ENCODE results near the gene FAM118A.

FAM118A gene

GRCh38 chr22:45308957-45309421 lies 745 bp upstream of the FAM118A start:
- no peaks in the 10 kb centered on the region for H3K9me3 ChIP-seq (ENCODE audit: control insufficient read depth in 2 of 2, low read length in 2 of 2)
- peak overlapping the region; percentile 75 to 79 for H3K4me3 ChIP-seq (ENCODE audit: low read length in 2 of 2)
- H3K4me1 ChIP-seq (ENCODE audit: control insufficient read depth in 2 of 2, insufficient read depth in 2 of 2, low read length in 2 of 2): peaks cover 24 to 25% of the 10 kb centered on the region in 2 donors
- H3K27ac ChIP-seq (ENCODE audit: low read depth in 2 of 2, low read length in 2 of 2): peak overlapping the region; percentile 95 to 96
- H3K36me3 ChIP-seq (ENCODE audit: control insufficient read depth in 2 of 2, insufficient read depth in 2 of 2, low read length in 2 of 2): peaks cover 0 to 6% of the 10 kb centered on the region in 2 donors
- H3K9ac ChIP-seq (ENCODE audit: low read depth in 1 of 2, low read length in 2 of 2): peak overlapping the region; percentile 82 to 85
- H3K27me3 ChIP-seq (ENCODE audit: control insufficient read depth in 2 of 2, insufficient read depth in 2 of 2, low read length in 2 of 2): no peaks in the 10 kb centered on the region

- H3K27me3 ChIP-seq (ENCODE audit: control insufficient read depth in 2 of 2, insufficient read depth in 2 of 2, low read length in 2 of 2): no peaks in the 10 kb centered on the region
- no peaks in the 10 kb centered on the region for H3K9me3 ChIP-seq (ENCODE audit: control insufficient read depth in 2 of 2, low read length in 2 of 2)
- peaks cover 0 to 6% of the 10 kb centered on the region in 2 donors for H3K36me3 ChIP-seq (ENCODE audit: control insufficient read depth in 2 of 2, insufficient read depth in 2 of 2, low read length in 2 of 2)
- peaks cover 24 to 35% of the 10 kb centered on the region in 2 donors for H3K4me1 ChIP-seq (ENCODE audit: control insufficient read depth in 2 of 2, insufficient read depth in 2 of 2, low read length in 2 of 2)
- H3K27ac ChIP-seq (ENCODE audit: low read depth in 2 of 2, low read length in 2 of 2): peak overlapping the region; percentile 81 to 84
- peak overlapping the region; percentile 83 to 84 for H3K9ac ChIP-seq (ENCODE audit: low read depth in 1 of 2, low read length in 2 of 2)
- H3K4me3 ChIP-seq (ENCODE audit: low read length in 2 of 2): peak overlapping the region; percentile 74 to 80
Observed at GRCh38 chr22:45310331-45310976, 720 bp downstream of the FAM118A start.

- Histone ChIP-seq H3K4me3 (ENCODE audit: low read length in 2 of 2) (peak overlapping the region; percentile 74 to 80), H3K27ac (ENCODE audit: low read depth in 2 of 2, low read length in 2 of 2) (peak overlapping the region in 1 of 2 donors; percentile 84), H3K9ac (ENCODE audit: low read depth in 1 of 2, low read length in 2 of 2) (peak overlapping the region; percentile 83 to 84), H3K4me1 (ENCODE audit: control insufficient read depth in 2 of 2, insufficient read depth in 2 of 2, low read length in 2 of 2) (peaks cover 24 to 32% of the 10 kb centered on the region in 2 donors), H3K27me3 (ENCODE audit: control insufficient read depth in 2 of 2, insufficient read depth in 2 of 2, low read length in 2 of 2) (no peaks in the 10 kb centered on the region), H3K9me3 (ENCODE audit: control insufficient read depth in 2 of 2, low read length in 2 of 2) (no peaks in the 10 kb centered on the region), H3K36me3 (ENCODE audit: control insufficient read depth in 2 of 2, insufficient read depth in 2 of 2, low read length in 2 of 2) (peaks cover 0 to 6% of the 10 kb centered on the region in 2 donors)
Observed at GRCh38 chr22:45310977-45311531, 1.3 kb downstream of the FAM118A start.

- peaks cover 0 to 6% of the 10 kb centered on the region in 2 donors for H3K36me3 ChIP-seq (ENCODE audit: control insufficient read depth in 2 of 2, insufficient read depth in 2 of 2, low read length in 2 of 2)
- H3K4me1 ChIP-seq (ENCODE audit: control insufficient read depth in 2 of 2, insufficient read depth in 2 of 2, low read length in 2 of 2): peaks cover 30 to 31% of the 10 kb centered on the region in 2 donors
- H3K27me3 ChIP-seq (ENCODE audit: control insufficient read depth in 2 of 2, insufficient read depth in 2 of 2, low read length in 2 of 2): no peaks in the 10 kb centered on the region
- no peak overlapping the region for H3K27ac ChIP-seq (ENCODE audit: low read depth in 2 of 2, low read length in 2 of 2)
- no peak overlapping the region for H3K9ac ChIP-seq (ENCODE audit: low read depth in 1 of 2, low read length in 2 of 2)
- H3K9me3 ChIP-seq (ENCODE audit: control insufficient read depth in 2 of 2, low read length in 2 of 2): no peaks in the 10 kb centered on the region
- H3K4me3 ChIP-seq (ENCODE audit: low read length in 2 of 2): no peak overlapping the region
Observed at GRCh38 chr22:45312415-45312814, 2.7 kb downstream of the FAM118A start.

GRCh38 chr22:45312856-45313255 lies 3.1 kb downstream of the FAM118A start:
- Histone ChIP-seq H3K4me1 (ENCODE audit: control insufficient read depth in 2 of 2, insufficient read depth in 2 of 2, low read length in 2 of 2) (peaks cover 34 to 35% of the 10 kb centered on the region in 2 donors), H3K9me3 (ENCODE audit: control insufficient read depth in 2 of 2, low read length in 2 of 2) (no peaks in the 10 kb centered on the region), H3K36me3 (ENCODE audit: control insufficient read depth in 2 of 2, insufficient read depth in 2 of 2, low read length in 2 of 2) (peaks cover 0 to 6% of the 10 kb centered on the region in 2 donors), H3K27ac (ENCODE audit: low read depth in 2 of 2, low read length in 2 of 2) (no peak overlapping the region), H3K4me3 (ENCODE audit: low read length in 2 of 2) (no peak overlapping the region), H3K27me3 (ENCODE audit: control insufficient read depth in 2 of 2, insufficient read depth in 2 of 2, low read length in 2 of 2) (no peaks in the 10 kb centered on the region), H3K9ac (ENCODE audit: low read depth in 1 of 2, low read length in 2 of 2) (peak overlapping the region in 1 of 2 donors; percentile 14)

- Histone ChIP-seq H3K27me3 (ENCODE audit: control insufficient read depth in 2 of 2, insufficient read depth in 2 of 2, low read length in 2 of 2) (no peaks in the 10 kb centered on the region), H3K9ac (ENCODE audit: low read depth in 1 of 2, low read length in 2 of 2) (no peak overlapping the region), H3K4me3 (ENCODE audit: low read length in 2 of 2) (peak overlapping the region in 1 of 2 donors; percentile 7), H3K27ac (ENCODE audit: low read depth in 2 of 2, low read length in 2 of 2) (peak overlapping the region in 1 of 2 donors; percentile 52), H3K9me3 (ENCODE audit: control insufficient read depth in 2 of 2, low read length in 2 of 2) (no peaks in the 10 kb centered on the region), H3K4me1 (ENCODE audit: control insufficient read depth in 2 of 2, insufficient read depth in 2 of 2, low read length in 2 of 2) (peaks cover 29 to 36% of the 10 kb centered on the region in 2 donors), H3K36me3 (ENCODE audit: control insufficient read depth in 2 of 2, insufficient read depth in 2 of 2, low read length in 2 of 2) (peaks cover 0 to 6% of the 10 kb centered on the region in 2 donors)
Observed at GRCh38 chr22:45314054-45314721, 4.5 kb downstream of the FAM118A start.

- Histone ChIP-seq H3K27me3 (ENCODE audit: control insufficient read depth in 2 of 2, insufficient read depth in 2 of 2, low read length in 2 of 2) (no peaks in the 10 kb centered on the region), H3K4me1 (ENCODE audit: control insufficient read depth in 2 of 2, insufficient read depth in 2 of 2, low read length in 2 of 2) (peaks cover 29 to 39% of the 10 kb centered on the region in 2 donors), H3K36me3 (ENCODE audit: control insufficient read depth in 2 of 2, insufficient read depth in 2 of 2, low read length in 2 of 2) (peaks cover 0 to 6% of the 10 kb centered on the region in 2 donors), H3K27ac (ENCODE audit: low read depth in 2 of 2, low read length in 2 of 2) (no peak overlapping the region), H3K4me3 (ENCODE audit: low read length in 2 of 2) (no peak overlapping the region), H3K9ac (ENCODE audit: low read depth in 1 of 2, low read length in 2 of 2) (no peak overlapping the region), H3K9me3 (ENCODE audit: control insufficient read depth in 2 of 2, low read length in 2 of 2) (no peaks in the 10 kb centered on the region)
Observed at GRCh38 chr22:45314786-45315185, 5.1 kb downstream of the FAM118A start.

GRCh38 chr22:45316796-45317526 lies 7.2 kb downstream of the FAM118A start:
- Histone ChIP-seq H3K9me3 (ENCODE audit: control insufficient read depth in 2 of 2, low read length in 2 of 2) (no peaks in the 10 kb centered on the region), H3K27ac (ENCODE audit: low read depth in 2 of 2, low read length in 2 of 2) (peak overlapping the region; percentile 79 to 87), H3K4me3 (ENCODE audit: low read length in 2 of 2) (no peak overlapping the region), H3K27me3 (ENCODE audit: control insufficient read depth in 2 of 2, insufficient read depth in 2 of 2, low read length in 2 of 2) (no peaks in the 10 kb centered on the region), H3K4me1 (ENCODE audit: control insufficient read depth in 2 of 2, insufficient read depth in 2 of 2, low read length in 2 of 2) (peaks cover 19 to 35% of the 10 kb centered on the region in 2 donors), H3K9ac (ENCODE audit: low read depth in 1 of 2, low read length in 2 of 2) (peak overlapping the region; percentile 27 to 48), H3K36me3 (ENCODE audit: control insufficient read depth in 2 of 2, insufficient read depth in 2 of 2, low read length in 2 of 2) (peaks cover 4 to 7% of the 10 kb centered on the region in 2 donors)

GRCh38 chr22:45317551-45318167 lies 7.9 kb downstream of the FAM118A start:
- Histone ChIP-seq H3K27ac (ENCODE audit: low read depth in 2 of 2, low read length in 2 of 2) (peak overlapping the region; percentile 79 to 87), H3K9ac (ENCODE audit: low read depth in 1 of 2, low read length in 2 of 2) (peak overlapping the region; percentile 27 to 48)

More at GRCh38 chr22:45317551-45318167, 7.9 kb downstream of the FAM118A start:
- Histone ChIP-seq H3K4me3 (ENCODE audit: low read length in 2 of 2) (peak overlapping the region in 1 of 2 donors; percentile 10), H3K9me3 (ENCODE audit: control insufficient read depth in 2 of 2, low read length in 2 of 2) (no peaks in the 10 kb centered on the region), H3K27me3 (ENCODE audit: control insufficient read depth in 2 of 2, insufficient read depth in 2 of 2, low read length in 2 of 2) (no peaks in the 10 kb centered on the region), H3K36me3 (ENCODE audit: control insufficient read depth in 2 of 2, insufficient read depth in 2 of 2, low read length in 2 of 2) (peaks cover 4 to 13% of the 10 kb centered on the region in 2 donors), H3K4me1 (ENCODE audit: control insufficient read depth in 2 of 2, insufficient read depth in 2 of 2, low read length in 2 of 2) (peaks cover 19 to 35% of the 10 kb centered on the region in 2 donors)

Data from mucosa of rectum (tissue), 2 donors.